Stimulated activated CD4-positive, alpha-beta T cell treated with anti-CD3 and anti-CD28 coated beads, Interleukin-2, amount 100 ng/mL, for 48 hours (primary cell): ENCODE results near the gene FBXO7.

ENCODE experiments used
- DNase-seq, 2 donors: peaks; one replicate each; pipeline ENCODE4 v3.0.0-alpha.2; 2020

FBXO7 gene

DNA sequence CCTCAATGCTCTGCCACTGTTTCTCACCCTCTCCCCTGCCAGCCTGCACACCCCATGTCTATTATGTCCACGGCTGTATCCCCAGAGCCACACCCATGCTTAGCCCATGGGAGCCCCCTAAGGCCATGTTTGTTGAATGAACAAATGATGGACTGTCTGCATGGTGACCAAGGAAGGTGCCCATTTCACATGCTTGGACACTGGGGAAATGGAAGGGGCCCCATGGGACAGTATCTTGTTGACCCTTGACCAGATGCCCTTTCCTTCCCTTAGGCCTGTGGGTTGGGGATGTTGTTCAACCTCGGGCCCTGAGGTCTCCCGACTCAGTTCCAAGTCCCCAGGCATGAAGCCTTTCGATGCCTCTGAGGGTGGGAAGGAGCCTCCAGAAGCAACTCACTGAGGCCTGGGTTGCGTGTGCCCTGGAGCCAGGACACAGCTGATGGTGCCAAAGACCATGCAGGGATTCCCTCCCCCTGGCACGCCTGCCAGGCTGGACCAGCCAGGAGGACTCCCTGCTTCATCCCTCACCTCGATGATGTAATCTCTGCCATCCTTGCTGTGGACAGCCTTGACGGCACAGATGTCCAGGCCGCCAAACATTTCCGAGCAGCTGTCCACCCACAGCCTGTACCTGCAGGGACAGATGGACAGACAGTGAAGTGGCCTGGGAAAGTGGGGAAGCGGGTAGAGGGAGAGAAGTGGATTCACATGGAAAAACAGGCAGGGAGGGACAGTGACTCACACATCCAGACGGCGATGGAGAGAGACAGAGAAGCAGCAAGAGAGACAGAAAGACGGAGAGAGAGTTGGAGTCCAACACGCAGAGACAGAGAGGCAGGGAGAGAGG is 58.9 kb downstream of the FBXO7 start:
- DNase-seq = no peak

DNA sequence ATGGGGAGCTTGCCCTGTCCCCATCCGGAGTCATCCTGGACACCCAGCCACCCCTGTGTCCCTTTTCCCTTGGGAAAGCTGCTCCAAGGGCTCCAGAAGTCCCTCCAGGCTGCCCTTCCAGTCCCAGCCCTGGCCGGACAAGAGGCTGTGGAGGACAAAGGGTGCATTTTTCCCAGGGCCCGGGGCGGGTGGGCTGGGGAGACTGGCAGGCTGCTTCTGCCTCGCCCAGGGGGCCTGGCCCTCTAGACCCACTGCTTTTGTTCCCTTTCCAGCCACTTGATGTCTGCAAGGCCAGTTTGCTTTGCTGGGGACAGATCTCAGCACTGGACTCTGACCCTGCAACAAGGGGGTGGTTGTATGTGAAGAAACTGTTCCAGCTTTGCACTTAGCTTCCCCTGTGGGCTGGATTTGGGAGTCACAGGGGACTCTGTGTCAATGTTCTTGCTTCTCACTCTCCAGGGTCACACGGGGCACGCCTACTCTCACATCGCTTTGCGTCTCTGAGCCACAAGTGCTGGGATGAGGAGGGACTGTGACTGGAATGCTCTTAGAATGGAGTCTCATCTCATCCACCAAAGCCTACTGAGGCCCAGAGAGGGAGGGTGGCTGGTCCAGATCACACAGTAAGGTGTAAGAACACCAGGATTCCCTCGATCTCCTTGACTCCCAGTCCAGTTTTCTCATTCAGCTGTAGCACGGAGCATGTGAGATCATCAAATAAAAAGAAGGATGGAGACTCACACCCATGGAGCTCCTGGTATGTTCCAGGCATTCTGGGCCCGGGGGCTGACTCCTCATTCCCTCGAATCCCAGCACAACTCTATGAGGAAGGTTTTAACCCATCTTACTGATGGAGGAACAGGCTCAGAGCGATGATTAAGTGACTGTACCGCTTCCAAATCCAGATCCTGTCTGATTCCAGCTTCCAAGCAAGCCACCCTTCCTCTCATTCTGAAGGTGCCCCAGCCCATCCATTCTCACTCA is 59.9 kb downstream of the FBXO7 start:
- DNase-seq = no peak

DNA sequence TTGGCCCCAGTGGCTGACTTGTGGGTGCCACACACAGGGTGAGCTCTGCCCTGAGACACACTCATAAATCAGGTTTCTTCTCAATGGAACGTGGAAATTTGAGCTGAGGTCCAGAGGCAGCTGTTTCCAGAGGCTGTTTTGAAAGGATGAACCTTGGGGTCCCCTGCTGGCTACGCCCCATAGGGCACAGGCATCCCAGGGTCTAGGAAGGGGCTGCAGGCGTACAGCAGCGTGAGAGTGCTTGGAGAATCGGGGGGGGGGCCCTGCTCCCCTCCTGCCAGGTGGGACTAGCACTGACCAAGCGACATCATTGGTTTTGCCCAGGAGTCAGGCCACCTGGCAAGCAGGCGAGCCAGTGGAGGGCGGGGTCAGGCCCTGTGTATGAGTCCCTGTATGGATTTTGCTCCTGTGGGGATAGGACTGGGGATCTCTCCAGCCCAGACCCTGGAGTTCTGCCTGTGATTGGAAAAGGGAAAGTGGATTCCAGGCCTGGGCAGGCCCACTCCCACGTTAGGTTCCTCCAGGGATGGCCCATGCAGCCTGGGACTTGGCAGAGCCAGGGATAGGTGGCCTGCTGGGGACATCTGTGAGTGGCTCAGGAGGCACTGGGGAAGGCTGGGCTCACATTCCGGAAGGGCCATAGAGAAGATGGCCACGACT is 61.0 kb downstream of the FBXO7 start:
- DNase-seq = no peak

DNA sequence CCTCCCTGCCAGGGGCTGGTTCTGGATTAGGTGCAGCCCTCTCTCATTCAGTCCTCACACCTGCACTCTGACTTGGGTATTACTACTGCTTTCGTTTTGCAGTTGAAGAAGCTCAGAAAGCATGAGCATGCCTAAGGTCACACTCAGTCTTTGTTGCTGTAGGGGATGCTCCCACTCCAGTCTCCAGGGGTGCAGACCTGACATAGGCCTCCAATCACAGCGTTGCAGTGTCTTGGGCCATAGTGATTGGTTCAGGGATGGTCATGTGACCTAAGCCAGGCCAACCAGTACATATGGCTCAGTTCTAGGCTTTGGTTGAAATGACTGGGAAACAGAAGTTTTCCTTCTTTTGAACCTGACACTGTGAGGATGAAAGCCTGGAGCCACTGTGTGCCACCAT is 61.7 kb downstream of the FBXO7 start:
- no peak for DNase-seq

DNA sequence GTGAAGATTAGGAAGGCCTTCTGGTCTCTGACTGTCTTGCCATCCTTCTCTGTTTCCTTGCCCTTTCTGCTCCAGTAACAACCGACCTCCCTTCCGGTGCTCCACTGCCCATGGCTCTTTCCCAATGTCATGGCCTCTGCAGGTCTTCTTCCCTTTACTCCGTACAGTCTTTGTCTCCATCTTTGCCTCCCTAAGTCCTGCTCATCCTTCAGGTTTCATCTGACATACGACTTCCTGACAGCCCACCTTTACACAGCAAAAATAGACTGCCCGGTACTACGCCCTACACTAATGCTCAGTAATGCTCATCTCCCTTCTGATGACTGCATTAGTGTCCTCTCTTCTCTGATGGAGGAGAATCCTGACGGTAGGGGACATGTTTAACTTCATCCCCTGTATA is 63.9 kb downstream of the FBXO7 start:
- DNase-seq = no peak

DNA sequence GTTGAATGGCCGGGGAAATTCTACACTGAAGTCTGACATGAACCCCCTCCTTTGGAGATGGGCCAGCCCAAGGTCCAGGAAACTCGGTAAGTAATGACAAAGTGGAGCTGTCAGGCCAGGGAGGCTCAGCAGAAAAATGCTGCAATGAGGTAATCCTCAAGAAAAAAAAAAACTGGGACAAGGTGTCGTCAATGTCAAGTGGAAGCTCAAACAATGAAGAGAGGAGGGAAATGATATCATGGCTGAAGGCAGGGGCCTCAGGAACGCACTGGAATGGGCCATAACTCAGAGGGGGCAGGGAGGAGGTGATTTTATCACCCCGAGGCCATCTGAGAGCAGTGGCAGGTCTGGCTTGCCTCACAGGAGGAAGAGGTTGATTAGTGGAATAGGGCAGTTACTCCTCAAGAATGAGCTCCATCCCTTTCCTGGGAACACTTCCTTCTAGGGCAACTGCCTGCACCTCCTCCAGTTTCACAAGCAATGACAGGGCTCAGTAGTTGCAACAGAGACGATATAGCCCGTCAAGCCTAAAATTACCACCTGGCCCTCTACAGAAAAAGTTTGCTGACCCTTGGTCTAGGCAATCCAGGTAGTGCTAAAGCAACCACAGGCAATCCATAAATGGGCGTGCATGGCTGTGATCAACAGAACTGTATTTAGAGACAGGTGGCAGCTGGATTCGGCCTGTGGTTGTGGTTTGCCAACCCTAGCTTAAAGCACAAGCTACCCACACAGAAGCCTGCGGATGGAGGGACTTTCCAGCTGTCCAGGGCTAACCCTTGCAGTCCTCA is 65.2 kb downstream of the FBXO7 start:
- DNase-seq = no peak

DNA sequence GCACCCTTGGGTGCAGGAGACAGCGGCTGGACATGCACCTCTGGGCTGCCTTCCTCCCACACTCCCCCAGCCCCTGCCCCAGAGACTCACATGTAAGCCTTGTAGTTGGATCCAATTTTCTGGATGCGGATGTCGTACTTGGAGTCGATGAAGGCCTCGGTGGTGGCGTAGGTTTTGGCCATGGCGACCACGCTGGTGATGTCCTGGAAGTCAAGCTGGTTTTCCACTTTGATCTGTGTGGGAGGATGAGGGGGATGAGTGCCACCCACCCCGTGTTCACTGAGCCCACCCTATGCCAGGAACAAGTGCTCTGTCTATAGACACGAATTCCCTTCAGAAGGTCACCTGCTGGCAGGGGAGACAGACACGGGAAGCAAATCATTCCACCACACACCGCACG is 66.9 kb downstream of the FBXO7 start:
- DNase-seq = no peak

DNA sequence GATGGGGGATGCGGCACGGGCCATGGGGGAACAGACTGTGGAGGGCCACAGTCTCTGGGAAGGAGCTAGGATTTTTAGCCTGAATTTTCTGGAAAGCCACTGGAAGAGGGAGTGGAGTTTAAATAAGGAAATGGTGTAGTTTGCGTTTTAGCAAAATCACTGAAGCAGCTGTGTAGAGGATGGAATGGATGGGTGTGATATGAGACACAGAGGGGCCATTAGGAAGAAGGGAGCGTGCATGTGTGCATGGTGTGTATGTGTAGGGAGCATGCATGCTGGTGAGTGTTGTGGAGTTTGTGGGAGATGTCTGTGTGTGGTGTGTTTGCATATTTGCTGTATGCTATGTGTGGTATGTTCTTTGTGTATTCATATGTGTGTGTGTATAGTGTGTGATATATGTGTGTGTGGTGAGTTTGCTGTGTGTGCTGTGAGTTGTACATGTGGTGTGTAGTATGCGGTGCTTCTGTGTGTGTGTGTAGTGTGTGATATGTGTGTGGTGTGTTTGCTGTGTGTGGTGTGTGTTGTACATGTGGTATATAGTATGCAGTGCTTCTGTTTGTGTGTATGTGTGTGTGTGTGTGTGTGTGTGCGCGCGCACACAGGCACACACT is 67.6 kb downstream of the FBXO7 start:
- DNase-seq = no peak

DNA sequence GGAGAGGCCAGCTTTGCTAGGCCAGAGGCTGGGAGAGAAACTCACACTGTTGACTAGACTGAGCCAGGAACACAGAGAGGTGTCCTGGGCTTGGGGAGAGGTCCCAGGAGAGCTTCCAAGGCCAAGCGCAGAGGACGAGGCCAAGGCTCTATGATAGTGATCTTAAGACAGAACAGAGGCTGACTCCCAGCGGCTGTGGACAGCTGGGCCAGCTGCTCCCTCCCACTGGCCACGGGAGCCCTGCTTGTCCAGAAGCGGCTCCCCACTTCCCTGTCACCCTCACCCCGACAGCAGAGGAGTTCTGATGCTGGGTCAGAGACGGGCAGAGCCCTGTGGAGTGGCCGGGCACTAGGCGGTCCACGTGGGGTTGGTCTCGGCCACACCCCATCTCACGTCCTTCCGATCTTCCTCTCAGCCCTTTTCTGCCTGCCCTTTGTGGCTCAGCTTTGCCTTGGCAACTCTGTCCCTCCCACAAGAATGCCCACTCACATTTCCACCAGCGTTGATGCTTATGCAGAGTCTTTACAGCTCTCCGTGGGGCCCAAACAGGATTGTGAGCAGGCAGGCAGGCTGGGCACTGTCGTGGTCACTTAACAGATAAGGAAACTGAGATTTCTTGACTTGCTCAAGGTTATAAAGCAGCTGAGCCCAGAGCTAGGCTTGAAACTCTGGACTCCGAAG is 68.2 kb downstream of the FBXO7 start:
- no peak for DNase-seq

DNA sequence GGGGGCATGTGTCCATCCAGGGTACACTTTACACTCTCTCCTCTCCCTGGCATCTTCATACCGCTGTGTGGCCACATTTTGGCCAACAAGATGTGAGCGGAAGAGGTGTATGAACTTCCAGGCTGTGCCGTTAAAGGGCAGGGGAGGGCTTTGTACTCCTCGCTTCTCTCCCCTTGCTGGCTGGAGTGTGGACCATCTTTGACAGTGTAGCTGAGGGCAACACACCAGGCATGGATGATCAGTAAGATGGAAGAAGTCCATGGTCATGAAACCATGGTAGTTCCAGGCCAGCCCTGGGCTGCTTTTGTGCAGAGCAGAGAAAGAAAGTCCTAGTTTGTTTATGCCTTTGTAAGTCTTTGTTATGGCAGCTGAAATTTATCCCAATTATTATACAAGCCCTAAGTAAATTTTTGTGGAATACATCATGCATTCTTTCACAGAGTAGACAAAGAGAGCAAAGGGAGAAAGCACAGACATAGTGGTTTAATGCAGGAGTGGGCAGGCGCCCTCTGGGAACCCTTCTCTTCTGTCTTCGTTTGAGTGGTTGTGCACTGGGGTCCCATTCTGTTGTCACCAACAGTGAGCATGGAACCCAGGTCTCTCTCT is 70.4 kb downstream of the FBXO7 start:
- DNase-seq = no peak

DNA sequence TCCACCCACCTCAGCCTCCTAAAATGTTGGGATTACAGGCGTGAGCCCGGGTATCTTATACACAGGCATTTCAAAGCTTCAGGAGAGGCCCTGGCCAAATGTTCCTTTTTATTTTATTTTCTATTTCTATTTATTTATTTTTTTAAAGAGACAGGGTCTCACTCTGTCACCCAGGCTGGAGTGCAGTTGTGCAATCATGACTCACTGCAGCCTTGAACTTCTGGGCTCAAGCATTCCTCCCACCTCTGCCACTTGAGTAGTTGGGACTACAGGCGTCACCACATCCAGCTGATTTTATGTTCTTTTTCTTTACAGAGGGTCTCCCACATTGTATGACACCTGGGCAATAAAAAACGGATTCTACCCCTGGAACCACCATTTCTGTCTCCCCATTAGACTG is 71.2 kb downstream of the FBXO7 start:
- DNase-seq = no peak

DNA sequence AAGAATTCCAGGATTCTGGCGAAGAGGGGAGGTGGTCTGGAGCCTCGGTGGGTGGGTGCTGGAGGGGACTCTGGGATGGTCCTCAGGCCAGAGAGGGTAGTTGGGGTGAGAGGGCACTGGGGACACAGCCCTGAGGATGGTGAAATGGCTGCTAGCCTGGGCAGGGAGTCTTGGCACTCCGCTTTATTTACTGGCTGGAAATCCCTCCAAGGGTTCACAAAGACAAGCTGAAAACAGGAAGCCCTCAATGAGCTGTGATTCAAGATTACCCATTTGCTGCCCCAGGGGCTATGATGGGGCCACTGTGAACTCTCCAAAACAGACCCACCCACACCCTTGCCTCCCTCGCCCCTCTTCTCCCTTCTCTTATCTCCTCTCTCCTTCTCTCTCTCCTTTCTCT is 71.9 kb downstream of the FBXO7 start:
- DNase-seq = no peak

DNA sequence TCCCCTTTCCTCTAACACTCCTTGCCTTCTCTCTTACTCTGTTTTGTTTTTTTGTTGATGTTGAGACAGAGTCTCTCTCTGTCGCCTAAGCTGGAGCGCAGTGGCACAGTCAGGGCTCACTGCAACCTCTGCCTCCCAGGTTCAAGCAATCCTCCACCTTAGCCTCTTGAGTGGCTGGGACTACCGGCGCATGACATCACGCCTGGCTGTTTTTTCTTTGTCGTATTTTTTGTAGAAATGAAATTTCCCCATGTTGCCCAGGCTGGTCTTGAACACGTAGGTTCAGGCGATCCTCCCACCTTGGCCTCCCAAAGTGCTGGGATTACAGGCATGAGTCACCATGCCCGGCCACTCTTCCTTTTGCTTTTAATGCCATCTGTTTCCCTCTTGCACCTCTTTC is 72.3 kb downstream of the FBXO7 start:
- no peak for DNase-seq

DNA sequence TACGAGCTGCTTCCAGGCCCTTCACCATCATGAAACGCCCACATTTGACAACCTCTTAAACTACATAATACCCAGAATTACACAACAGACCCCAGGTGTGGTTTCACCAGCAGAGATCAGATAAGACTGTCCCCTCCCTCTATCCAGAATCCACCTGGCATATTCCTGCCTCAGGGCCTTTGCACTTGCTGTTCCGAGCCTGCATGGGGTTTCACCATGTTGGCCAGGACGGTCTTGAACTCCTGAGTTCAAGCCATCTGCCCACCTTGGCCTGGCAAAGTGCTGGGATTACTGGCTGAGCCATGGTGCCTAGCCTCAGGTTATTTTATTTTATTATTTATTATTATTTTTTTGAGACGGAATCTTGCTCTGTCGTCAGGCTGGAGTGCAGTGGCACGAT is 73.4 kb downstream of the FBXO7 start:
- DNase-seq = no peak
